GM19193 (cell line): ENCODE results near the gene DTNA.

Experiments used
- POLR2A ChIP-seq: IDR thresholded peaks from 4 replicates; pipeline ENCODE4 v1.6.1; 2011; ENCODE audit not compliant: insufficient read depth, insufficient read length; ENCODE audit errors: extremely low read depth

The DTNA gene

GRCh38 chr18:34933909-34934661, 224.0 kb downstream of the DTNA start:
- TF ChIP-seq POLR2A: no peak

- TF ChIP-seq POLR2A: no peak
These were observed 226.7 kb downstream of the DTNA start for GRCh38 chr18:34936772-34937171.

DNA sequence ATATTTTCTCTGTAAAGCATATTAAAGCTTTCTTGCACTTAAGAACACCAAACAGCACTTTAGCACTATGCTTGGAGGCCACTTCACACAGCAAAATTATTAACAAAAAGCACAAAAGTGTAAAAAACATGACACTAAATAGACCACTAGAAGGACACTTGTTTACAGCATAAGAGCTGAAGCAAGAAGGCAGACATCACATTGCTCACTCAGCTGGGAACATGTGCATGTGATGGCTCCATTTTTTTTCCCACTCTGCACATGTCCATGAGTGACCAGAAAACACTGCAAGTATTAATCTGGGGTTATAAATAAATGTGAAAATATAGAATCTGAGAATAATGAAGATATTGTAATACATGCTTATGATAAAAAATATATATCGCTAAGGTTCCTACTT, 228.0 kb downstream of the DTNA start:
- no peak for TF ChIP-seq POLR2A
